Ovary (tissue), 3 donors: ENCODE measurements around the gene DEGS2.

Experiments
- CTCF ChIP-seq, 3 donors: fragments of 450-650 bp in 2 of 3; fragments of 200-600 bp in 1 of 3; IDR thresholded peaks; one replicate each; pipeline versions ENCODE4 v1.5.1 to v1.8.0; 2016 to 2022; ENCODE audit warnings: antibody characterized with exemption in 3 of 3, mild to moderate bottlenecking in 1 of 3
- EP300 ChIP-seq: sonication (generic); formaldehyde crosslinking; IDR thresholded peaks from one replicate; pipeline ENCODE4 v1.6.1; 2017; ENCODE audit warnings: antibody characterized with exemption
- donor health status: DM: no; HTN: no; CAD: no.

GRCh38 chr14:100124551-100125088, 34.8 kb downstream of the DEGS2 start:
- TF ChIP-seq CTCF (IDR thresholded peaks at IDR 0.05) (no peak), EP300 (no peak)
